KMS-11 (cell line): ENCODE measurements around the gene WARS2.

ENCODE experiments used
- H2AFZ ChIP-seq: fragments of 200-600 bp; sonication (generic); 2 replicates; pipeline ENCODE4 v1.6.1; 2016; ENCODE audit warnings: antibody characterized with exemption, mixed run types, low read depth
- H3K27ac ChIP-seq: fragments of 200-600 bp; sonication (generic); 2 replicates; pipeline ENCODE4 v1.6.1; 2016; ENCODE audit warnings: mild to moderate bottlenecking, mixed run types
- H3K27me3 ChIP-seq: fragments of 200-600 bp; sonication (generic); 2 replicates; pipeline ENCODE4 v1.6.1; 2017; ENCODE audit warnings: mild to moderate bottlenecking, low read depth, mixed run types, moderate library complexity; ENCODE audit not compliant: insufficient read depth
- H3K36me3 ChIP-seq: fragments of 200-600 bp; sonication (generic); 2 replicates; pipeline ENCODE4 v1.6.1; 2017; ENCODE audit warnings: mild to moderate bottlenecking, mixed run types; ENCODE audit not compliant: insufficient read depth
- H3K4me1 ChIP-seq: fragments of 200-600 bp; sonication (generic); 2 replicates; pipeline ENCODE4 v1.6.1; 2016; ENCODE audit warnings: mild to moderate bottlenecking, low read depth, mixed run types; ENCODE audit not compliant: poor library complexity, severe bottlenecking
- H3K4me2 ChIP-seq: fragments of 200-600 bp; sonication (generic); 2 replicates; pipeline ENCODE4 v1.7.0; 2016; ENCODE audit warnings: mild to moderate bottlenecking, mixed run types
- H3K4me3 ChIP-seq: fragments of 200-600 bp; sonication (generic); IDR thresholded peaks from 2 replicates; pipeline ENCODE4 v1.6.1; 2017; ENCODE audit warnings: low read depth, low read length, mixed read lengths; ENCODE audit not compliant: insufficient read depth
- H3K79me2 ChIP-seq: fragments of 200-600 bp; sonication (generic); 2 replicates; pipeline ENCODE4 v1.6.1; 2016; ENCODE audit warnings: low read depth, mixed run types; ENCODE audit not compliant: insufficient read depth
- H3K9ac ChIP-seq: fragments of 200-600 bp; sonication (generic); 2 replicates; pipeline ENCODE4 v1.6.1; 2016; ENCODE audit warnings: mild to moderate bottlenecking, mixed run types
- H4K20me1 ChIP-seq: fragments of 200-600 bp; sonication (generic); 2 replicates; pipeline ENCODE4 v1.6.1; 2016; ENCODE audit warnings: mild to moderate bottlenecking, mixed run types; ENCODE audit not compliant: insufficient read depth
- TF ChIP-seq, protein P1 (sequence below): fragments of 200-600 bp; sonication (generic); conservative IDR thresholded peaks from 2 replicates; pipeline ENCODE4 v1.6.1; 2017; ENCODE audit warnings: low read depth, mild to moderate bottlenecking, antibody characterized with exemption, low read length, moderate library complexity, mixed read lengths

Gene WARS2

GRCh38 chr1:118998171-118998570, 142.3 kb downstream of the WARS2 start:
- no peak overlapping the region for H2AFZ ChIP-seq
- H3K9ac ChIP-seq, result no peak overlapping the region
- H3K36me3 ChIP-seq, result no peaks in the 10 kb centered on the region
- H3K79me2 ChIP-seq, result no peaks in the 10 kb centered on the region
- H3K27me3 ChIP-seq, result no peaks in the 10 kb centered on the region
- TF ChIP-seq, protein P1, sequence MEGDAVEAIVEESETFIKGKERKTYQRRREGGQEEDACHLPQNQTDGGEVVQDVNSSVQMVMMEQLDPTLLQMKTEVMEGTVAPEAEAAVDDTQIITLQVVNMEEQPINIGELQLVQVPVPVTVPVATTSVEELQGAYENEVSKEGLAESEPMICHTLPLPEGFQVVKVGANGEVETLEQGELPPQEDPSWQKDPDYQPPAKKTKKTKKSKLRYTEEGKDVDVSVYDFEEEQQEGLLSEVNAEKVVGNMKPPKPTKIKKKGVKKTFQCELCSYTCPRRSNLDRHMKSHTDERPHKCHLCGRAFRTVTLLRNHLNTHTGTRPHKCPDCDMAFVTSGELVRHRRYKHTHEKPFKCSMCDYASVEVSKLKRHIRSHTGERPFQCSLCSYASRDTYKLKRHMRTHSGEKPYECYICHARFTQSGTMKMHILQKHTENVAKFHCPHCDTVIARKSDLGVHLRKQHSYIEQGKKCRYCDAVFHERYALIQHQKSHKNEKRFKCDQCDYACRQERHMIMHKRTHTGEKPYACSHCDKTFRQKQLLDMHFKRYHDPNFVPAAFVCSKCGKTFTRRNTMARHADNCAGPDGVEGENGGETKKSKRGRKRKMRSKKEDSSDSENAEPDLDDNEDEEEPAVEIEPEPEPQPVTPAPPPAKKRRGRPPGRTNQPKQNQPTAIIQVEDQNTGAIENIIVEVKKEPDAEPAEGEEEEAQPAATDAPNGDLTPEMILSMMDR, result no peak
- no peak overlapping the region for H3K4me2 ChIP-seq
- H3K4me1 ChIP-seq, result no peaks in the 10 kb centered on the region
- H4K20me1 ChIP-seq, result no peaks in the 10 kb centered on the region
- no peak overlapping the region for H3K4me3 ChIP-seq
- no peak overlapping the region for H3K27ac ChIP-seq

- Histone ChIP-seq H3K27me3 (no peaks in the 10 kb centered on the region), H3K4me2 (no peak overlapping the region), H3K9ac (no peak overlapping the region)
These were observed 143.2 kb downstream of the WARS2 start for GRCh38 chr1:118997225-118997624.

DNA sequence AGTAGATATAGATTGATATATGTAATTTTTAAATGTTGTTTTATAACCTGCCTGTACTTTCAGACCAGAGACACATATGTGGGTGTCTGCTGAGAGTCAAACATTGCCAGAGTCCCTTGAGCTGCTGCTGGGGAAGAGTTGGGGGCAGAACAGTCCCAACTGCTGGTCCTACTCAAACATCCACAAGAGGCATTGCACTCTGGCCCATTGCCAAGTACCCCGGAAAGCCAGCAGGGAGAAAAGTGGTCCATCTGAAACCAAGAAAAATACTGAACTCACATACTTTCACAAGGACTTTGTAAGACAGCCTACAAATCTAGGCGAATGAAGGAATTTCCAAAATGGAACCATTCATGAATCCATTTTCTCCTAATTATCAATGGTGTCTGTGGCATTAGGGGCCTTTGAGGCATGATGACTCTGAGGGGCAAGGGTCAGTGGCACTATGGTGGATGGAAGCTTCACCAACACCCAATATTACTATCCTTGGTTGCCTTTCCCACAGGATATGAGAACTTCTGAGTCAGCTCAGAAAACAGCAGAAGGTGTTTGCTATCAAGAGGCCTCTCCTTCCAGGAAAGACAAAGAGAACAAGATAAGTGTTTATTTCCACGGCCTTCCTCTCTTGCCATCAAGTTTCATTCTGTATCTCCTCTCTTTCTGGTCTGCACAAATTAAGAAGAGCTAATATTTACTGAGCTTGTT, 145.0 kb downstream of the WARS2 start:
- Histone ChIP-seq H3K36me3 (no peaks in the 10 kb centered on the region), H3K9ac (no peak overlapping the region), H3K4me2 (no peak overlapping the region), H2AFZ (no peak overlapping the region), H3K27ac (no peak overlapping the region), H3K4me3 (no peak overlapping the region), H4K20me1 (no peaks in the 10 kb centered on the region), H3K4me1 (no peaks in the 10 kb centered on the region), H3K27me3 (no peaks in the 10 kb centered on the region), H3K79me2 (no peaks in the 10 kb centered on the region)
- TF ChIP-seq, protein P1, result no peak

More at GRCh38 chr1:118997225-118997624, 143.2 kb downstream of the WARS2 start:
- Histone ChIP-seq H3K36me3 (no peaks in the 10 kb centered on the region), H3K27ac (no peak overlapping the region), H3K4me1 (no peaks in the 10 kb centered on the region), H3K79me2 (no peaks in the 10 kb centered on the region), H2AFZ (no peak overlapping the region), H4K20me1 (no peaks in the 10 kb centered on the region), H3K4me3 (no peak overlapping the region)
- TF ChIP-seq, protein P1, result no peak

DNA sequence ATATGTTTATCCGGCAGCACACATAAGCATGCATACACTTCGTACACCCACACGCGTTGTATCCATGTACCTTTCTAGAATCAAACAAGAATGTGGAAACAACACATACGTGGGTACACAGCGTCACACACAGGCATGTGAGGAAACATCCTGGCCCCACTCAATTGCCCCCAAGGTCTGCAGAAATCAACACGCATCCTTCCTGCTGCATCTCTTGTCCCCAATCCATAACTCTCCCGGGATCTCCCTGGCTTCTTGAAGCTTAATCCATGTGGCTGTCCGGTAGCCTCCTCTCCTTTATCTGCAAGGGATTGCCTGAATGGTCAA, 146.8 kb downstream of the WARS2 start:
- TF ChIP-seq, protein P1, result no peak
- H4K20me1 ChIP-seq, result no peaks in the 10 kb centered on the region
- H3K4me3 ChIP-seq, result no peak overlapping the region
- H3K4me2 ChIP-seq, result no peak overlapping the region
- no peaks in the 10 kb centered on the region for H3K27me3 ChIP-seq
- no peaks in the 10 kb centered on the region for H3K36me3 ChIP-seq
- no peaks in the 10 kb centered on the region for H3K79me2 ChIP-seq
- no peaks in the 10 kb centered on the region for H3K4me1 ChIP-seq
- H2AFZ ChIP-seq, result no peak overlapping the region
- no peak overlapping the region for H3K27ac ChIP-seq
- H3K9ac ChIP-seq, result no peak overlapping the region
